Middle frontal gyrus (tissue), 1 donor: ENCODE results near the gene TMEM225B.
"Not testable (repeated sequence)": the region's sequence is repeated elsewhere in the genome, so short reads cannot be mapped to it uniquely, and the experiment has no call there.

Experiments used
- DNase-seq: peaks from one replicate; pipeline ENCODE4 v3.0.0-alpha.2; 2015; ENCODE audit warnings: low spot score; ENCODE audit errors: extremely low spot score

TMEM225B gene

DNA sequence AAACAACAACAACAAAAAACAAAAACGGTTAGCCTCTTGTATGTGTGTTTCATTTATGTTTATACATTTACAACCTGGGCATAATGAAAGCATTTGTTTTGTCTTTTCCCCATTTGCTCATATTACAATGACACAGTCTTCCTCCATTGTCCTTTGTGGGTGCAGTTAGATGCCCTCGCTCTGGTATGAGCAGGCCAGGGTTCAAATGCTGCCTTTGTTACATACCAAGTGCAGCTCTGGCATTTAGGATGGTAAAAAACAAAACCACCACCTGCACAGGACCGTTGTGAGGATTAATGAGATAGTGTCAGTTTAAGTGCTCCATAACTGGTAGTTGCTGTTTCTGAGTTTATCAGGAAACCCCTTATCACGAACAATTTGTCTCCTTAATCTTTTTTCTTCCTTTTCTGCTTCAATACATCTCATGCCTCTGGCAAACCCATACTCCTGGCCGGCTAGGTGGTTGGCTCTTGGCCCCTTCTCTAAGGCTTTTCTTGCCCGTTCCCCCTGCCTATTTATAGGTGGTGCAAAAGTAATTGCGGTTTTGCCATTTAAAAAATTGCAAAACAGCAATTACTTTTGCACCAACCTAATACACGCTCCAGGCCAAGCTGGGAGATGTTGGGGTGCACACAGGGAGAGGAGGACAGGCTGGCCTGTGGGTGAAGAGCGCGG, 18.6 kb upstream of the TMEM225B start:
- DNase-seq = no peak

- no peak for DNase-seq
Measured at GRCh38 chr7:99579956-99580777, 17.9 kb upstream of the TMEM225B start.

DNA sequence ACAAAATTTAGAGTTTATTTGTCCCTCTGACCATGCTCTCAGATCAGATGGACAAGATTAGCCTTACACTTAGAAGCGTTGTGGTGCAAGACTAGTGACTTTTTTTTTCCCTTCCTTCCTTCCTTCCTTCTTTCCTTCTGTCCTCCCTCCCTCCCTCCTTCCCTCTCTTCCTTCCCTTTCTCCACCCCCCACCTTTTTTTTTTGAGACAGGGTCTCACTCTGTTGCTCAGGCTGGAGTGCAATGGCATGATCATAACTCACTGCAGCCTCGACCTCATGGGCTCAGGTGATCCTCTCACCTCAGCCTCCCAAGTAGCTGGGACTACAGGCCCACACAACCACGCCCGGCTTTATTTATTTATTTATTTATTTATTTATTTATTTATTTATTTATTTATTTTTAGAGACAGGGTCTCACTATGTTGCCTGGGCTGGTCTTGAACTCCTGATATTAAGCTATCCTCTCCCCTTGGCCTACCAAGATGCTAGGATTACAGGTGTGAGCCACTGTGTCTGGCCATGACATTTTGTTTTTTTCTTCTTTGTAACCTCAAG, 17.2 kb upstream of the TMEM225B start:
- not testable (repeated sequence) for DNase-seq

GRCh38 chr7:99588868-99589267, 9.2 kb upstream of the TMEM225B start:
- DNase-seq = no peak

- DNase-seq = no peak
Measured at GRCh38 chr7:99594948-99595745, 2.9 kb upstream of the TMEM225B start.

DNA sequence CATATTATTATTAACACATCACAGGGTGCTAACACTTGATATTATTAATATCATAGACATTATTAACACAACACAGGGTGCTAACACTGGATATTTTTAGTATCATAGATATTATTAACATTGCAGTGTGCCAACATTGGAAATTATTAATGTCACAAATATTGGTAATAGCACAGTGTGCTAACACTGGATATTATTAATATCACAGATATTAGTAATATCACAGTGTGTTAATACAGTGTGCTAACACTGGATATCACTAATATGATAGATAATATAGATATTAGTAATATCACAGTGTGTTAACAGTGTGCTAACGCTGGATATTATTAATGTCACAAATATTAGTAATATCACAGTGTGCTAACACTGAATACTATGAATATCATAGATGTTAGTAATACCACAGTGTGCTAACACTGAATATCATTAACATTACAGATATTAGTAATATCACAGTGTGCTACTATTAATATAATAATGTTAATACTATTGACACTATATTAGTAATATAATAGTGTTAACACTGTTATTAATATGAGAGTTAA, 1.6 kb upstream of the TMEM225B start:
- DNase-seq = no peak

DNA sequence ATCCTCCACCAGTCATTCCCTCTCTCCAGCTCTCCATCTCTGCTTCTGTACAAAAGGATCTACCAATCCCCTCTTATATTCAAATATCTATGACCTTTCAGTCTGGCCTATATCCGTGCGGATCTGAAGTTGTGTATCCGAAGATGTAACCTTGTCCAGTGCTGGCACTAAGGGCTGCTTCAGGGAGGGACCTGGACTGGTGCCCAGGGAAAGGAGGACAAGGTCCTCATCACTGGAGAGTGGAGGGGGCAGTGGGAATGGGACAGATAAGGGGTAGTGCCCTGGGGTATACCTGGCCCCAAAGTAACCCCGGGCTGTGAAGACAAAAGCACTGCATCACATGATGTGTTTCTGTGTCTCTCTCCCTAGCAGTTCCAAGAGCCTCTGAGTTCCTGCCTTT, 1.8 kb downstream of the TMEM225B start:
- DNase-seq = no peak

DNA sequence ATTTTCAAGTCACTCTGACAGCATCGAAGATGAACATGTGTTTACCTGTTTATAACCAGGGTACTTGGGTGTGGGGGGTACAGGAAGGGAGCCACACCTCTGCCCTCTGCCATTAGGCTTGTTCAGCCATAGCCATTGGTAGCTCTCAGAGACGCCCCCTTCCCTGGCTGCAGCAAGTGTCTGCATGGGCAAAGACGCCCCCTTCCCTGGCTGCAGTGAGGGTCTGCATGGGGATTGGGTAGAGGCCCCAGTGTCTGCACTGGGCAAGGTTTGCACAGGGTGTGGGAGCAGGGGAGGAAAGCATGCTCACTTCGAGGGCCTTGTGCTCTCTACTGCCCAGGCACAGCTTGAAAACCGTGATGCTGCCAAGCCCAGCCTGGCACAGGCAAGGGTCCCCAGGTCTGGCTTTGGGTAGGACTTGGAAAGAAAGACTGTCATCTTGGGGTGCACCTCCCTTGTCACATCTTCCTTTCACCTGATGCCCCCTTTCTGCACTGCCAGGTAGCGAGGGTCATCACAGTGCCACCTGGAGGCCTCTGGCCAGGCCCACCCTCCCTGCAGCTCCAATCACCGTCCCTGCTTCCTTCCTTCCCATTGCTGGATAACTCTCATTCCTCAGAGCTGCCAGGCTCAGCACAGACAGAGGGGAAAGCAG, 3.7 kb downstream of the TMEM225B start:
- no peak for DNase-seq

DNA sequence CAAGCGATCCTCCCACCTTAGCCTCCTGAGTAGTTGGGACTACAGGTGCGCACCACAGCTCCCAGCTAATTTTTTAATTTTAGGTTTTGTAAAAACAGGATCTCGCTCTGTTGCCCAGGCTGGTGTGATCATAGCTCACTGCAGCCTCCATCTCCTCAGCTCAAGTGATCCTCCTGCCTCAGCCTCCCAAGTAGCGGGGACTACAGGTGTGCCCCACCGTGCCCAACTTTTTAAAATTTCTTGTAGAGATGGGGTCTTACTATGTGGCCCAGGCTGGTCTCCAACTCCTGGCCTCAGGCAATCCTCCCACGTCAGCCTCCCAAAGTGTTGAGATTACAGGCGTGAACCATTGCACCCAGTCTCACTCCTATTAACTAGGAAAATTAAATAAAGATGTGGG, 7.5 kb downstream of the TMEM225B start:
- no peak for DNase-seq

DNA sequence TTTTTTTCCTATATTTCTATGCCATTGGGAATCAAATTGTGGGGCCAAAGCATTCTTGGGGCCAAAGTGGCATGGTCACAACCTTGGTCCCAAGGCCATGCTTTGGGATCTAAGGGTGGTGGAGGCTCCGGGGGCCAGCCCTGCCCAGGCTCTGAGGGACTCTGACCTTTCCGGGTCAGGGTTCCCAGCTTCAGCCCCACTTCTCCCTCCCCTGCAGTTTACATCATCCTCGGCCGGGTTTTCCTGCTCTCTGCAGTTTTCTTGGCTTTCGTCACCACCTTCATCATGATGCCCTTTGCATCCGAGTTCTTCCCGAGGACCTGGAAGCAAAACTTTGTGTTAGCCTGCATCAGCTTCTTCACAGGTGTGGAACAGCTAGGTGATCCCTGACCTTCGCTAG, 8.5 kb downstream of the TMEM225B start:
- DNase-seq = no peak

GRCh38 chr7:99607548-99607947, 9.5 kb downstream of the TMEM225B start:
- no peak for DNase-seq

GRCh38 chr7:99614495-99614894, 16.4 kb downstream of the TMEM225B start:
- no peak for DNase-seq

- no peak for DNase-seq
Measured at GRCh38 chr7:99615989-99616358, 17.9 kb downstream of the TMEM225B start.

GRCh38 chr7:99616359-99617191, 18.5 kb downstream of the TMEM225B start, which contains the start of gene ZSCAN25:
ZSCAN25 (plus strand) TSS chr7:99616946; CDS start chr7:99619607, 2,661 bp downstream.
- DNase-seq = peak; percentile 84

- DNase-seq = no peak
Measured at GRCh38 chr7:99617192-99617781, 19.2 kb downstream of the TMEM225B start.

- DNase-seq = no peak
Measured at GRCh38 chr7:99618726-99619125, 20.7 kb downstream of the TMEM225B start.

GRCh38 chr7:99619571-99620130, 21.6 kb downstream of the TMEM225B start:
- DNase-seq = no peak

DNA sequence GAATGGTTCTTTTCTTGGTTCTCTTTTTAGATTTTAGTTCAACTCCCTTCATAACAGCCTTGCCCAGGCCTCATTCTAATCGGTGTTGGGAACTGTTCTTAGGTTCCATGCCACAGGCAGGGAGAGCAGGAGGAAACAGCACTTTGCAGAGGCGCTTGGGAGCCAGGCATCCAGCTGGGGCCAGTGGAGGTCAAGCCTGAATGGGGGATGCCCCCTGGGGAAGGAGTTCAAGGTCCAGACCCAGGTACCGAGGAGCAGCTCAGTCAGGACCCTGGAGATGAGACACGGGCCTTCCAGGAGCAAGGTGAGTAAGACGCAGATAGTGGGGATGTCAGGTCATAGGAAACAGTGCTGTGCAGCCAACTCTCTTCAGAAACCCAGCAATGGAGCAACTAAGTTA, 23.2 kb downstream of the TMEM225B start:
- no peak for DNase-seq

DNA sequence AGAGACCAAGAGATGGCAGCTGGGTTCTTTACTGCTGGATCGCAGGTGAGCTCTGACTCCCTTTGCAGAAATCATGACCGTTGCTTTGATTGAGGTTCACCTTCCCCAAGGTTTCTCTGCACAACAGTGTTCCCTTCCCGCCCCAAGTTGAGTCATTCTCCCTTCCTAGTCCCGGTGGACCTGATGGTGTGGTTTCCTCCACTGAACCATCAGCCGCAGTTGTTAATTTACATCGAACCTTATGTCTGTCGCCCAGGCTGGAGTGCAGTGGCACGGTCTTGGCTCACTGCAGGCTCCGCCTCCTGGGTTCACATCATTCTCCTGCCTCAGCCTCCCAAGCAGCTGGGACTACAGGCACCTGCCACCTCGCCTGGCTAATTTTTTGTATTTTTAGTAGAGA, 24.5 kb downstream of the TMEM225B start:
- no peak for DNase-seq
